Frontal cortex (tissue), 4 donors: ENCODE results near the gene SLFN12. TPM values are rescaled to one million over a fixed set of nuclear protein-coding genes. Genes with fewer than 3 reads are reported as not detected.
"Not testable (repeated sequence)": the region's sequence is repeated elsewhere in the genome, so short reads cannot be mapped to it uniquely, and the experiment has no call there.

Experiments used
- DNase-seq, 2 donors: peaks; one replicate each; pipeline ENCODE4 v3.0.0; 2012; ENCODE audit warnings: low spot score in 2 of 2
- FAIRE-seq: peaks from 2 replicates; lab custom pipeline; 2012; peaks lifted over from hg19 to GRCh38; lab: Jason Lieb, UNC
- total RNA-seq: library from RNA; depleted of rRNA; stranded (reverse); fragments of >200 nt; gene quantifications from one replicate; pipeline ENCODE4 v1.2.3, GENCODE V29; 2014
- donor health status: control.
- donor health status: control.
- donor health status: control.

The SLFN12 gene
- 2.0 TPM for total RNA-seq

- FAIRE-seq (no peak), DNase-seq (peak in 1 of 2 donors; percentile 20)
Observed at GRCh38 chr17:35432176-35433074, at the start of gene SLFN12. Gene SLFN12, minus strand, starts transcription at chr17:35432500. Its CDS starts 9,472 bp downstream, at chr17:35423028.

GRCh38 chr17:35479271-35479670, 47.0 kb upstream of the SLFN12 start:
- FAIRE-seq (no peak), DNase-seq (no peak)

- FAIRE-seq (no peak), DNase-seq (no peak)
Observed at GRCh38 chr17:35477248-35477647, 44.9 kb upstream of the SLFN12 start.

- DNase-seq (no peak), FAIRE-seq (no peak)
Observed at GRCh38 chr17:35476283-35476820, 44.1 kb upstream of the SLFN12 start.

- FAIRE-seq (no peak), DNase-seq (no peak)
Observed at GRCh38 chr17:35468475-35468874, 36.2 kb upstream of the SLFN12 start.

GRCh38 chr17:35467824-35468223, 35.5 kb upstream of the SLFN12 start:
- FAIRE-seq (no peak), DNase-seq (no peak)

GRCh38 chr17:35460354-35460851, 28.1 kb upstream of the SLFN12 start:
- peak in 1 of 2 donors; percentile 12 for DNase-seq
- no peak for FAIRE-seq

GRCh38 chr17:35454035-35454434, 21.7 kb upstream of the SLFN12 start:
- not testable (repeated sequence) for DNase-seq, FAIRE-seq

- FAIRE-seq (no peak), DNase-seq (no peak)
Observed at GRCh38 chr17:35453171-35453570, 20.9 kb upstream of the SLFN12 start.

- DNase-seq (no peak), FAIRE-seq (no peak)
Observed at GRCh38 chr17:35449371-35449931, 17.2 kb upstream of the SLFN12 start.

- FAIRE-seq (no peak), DNase-seq (no peak)
Observed at GRCh38 chr17:35448899-35449227, 16.6 kb upstream of the SLFN12 start.

- DNase-seq, result peak in 1 of 2 donors; percentile 35
- FAIRE-seq, result no peak
Observed at GRCh38 chr17:35448214-35448898, 16.1 kb upstream of the SLFN12 start, which contains the start of gene SLFN13. Gene SLFN13, minus strand, starts transcription at chr17:35448766. Its CDS starts 3,086 bp downstream, at chr17:35445680.

- DNase-seq (no peak), FAIRE-seq (no peak)
Observed at GRCh38 chr17:35447499-35447898, 15.2 kb upstream of the SLFN12 start.

- FAIRE-seq (no peak), DNase-seq (no peak)
Observed at GRCh38 chr17:35438433-35438832, 6.1 kb upstream of the SLFN12 start.

- no peak for FAIRE-seq
- peak in 1 of 2 donors; percentile 29 for DNase-seq
Observed at GRCh38 chr17:35433075-35433894, 985 bp upstream of the SLFN12 start.

- DNase-seq (no peak), FAIRE-seq (no peak)
Observed at GRCh38 chr17:35429702-35430101, 2.6 kb downstream of the SLFN12 start.

- DNase-seq (no peak), FAIRE-seq (no peak)
Observed at GRCh38 chr17:35428229-35428628, 4.1 kb downstream of the SLFN12 start.

- DNase-seq (no peak), FAIRE-seq (no peak)
Observed at GRCh38 chr17:35423761-35424160, 8.5 kb downstream of the SLFN12 start.

- not testable (repeated sequence) for DNase-seq, FAIRE-seq
Observed at GRCh38 chr17:35421069-35421468, 11.2 kb downstream of the SLFN12 start.
